Activated naive CD8-positive, alpha-beta T cell (primary cell): ENCODE measurements around the gene DGCR2.
"Not testable (repeated sequence)": the region's sequence is repeated elsewhere in the genome, so short reads cannot be mapped to it uniquely, and the experiment has no call there.

Source experiments
- H3K27ac Mint-ChIP-seq: one replicate; pipeline ENCODE4 v1.8.0; 2021; ENCODE audit warnings: mixed read lengths
- H3K27me3 Mint-ChIP-seq: one replicate; pipeline ENCODE4 v1.8.0; 2021; ENCODE audit warnings: mixed read lengths
- H3K36me3 Mint-ChIP-seq: one replicate; pipeline ENCODE4 v1.8.0; 2021; ENCODE audit warnings: mixed read lengths
- H3K4me1 Mint-ChIP-seq: one replicate; pipeline ENCODE4 v1.8.0; 2021; ENCODE audit warnings: low read depth, mixed read lengths
- H3K4me3 Mint-ChIP-seq: one replicate; pipeline ENCODE4 v1.8.0; 2021; ENCODE audit warnings: mild to moderate bottlenecking, mixed read lengths
- H3K9me3 Mint-ChIP-seq: one replicate; pipeline ENCODE4 v1.8.0; 2021; ENCODE audit warnings: low read depth, mixed read lengths

The DGCR2 gene

DNA sequence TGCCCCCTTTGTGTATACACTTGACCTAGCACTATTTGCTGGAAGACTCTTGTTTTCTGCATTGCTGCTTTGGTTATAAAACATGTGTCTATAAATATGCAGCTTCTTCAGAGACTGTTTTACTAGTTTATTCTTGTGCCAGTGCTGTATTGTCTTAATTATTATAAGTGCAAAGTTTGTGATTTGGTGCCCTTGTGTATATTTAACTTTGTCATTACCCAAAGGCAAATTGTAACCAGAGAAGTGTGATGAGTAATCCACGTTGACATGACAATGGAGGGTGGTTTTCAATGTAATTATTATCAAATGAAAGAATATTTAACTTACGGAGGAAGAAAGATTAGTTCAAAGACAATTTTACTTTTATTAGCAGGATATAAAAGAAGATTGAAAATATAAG lies 111.1 kb downstream of the DGCR2 start:
- Mint-ChIP-seq H3K4me3 (no peak overlapping the region), H3K9me3 (no peaks in the 10 kb centered on the region), H3K4me1 (no peaks in the 10 kb centered on the region), H3K27ac (no peak overlapping the region), H3K36me3 (no peaks in the 10 kb centered on the region), H3K27me3 (peaks cover 28% of the 10 kb centered on the region)

DNA sequence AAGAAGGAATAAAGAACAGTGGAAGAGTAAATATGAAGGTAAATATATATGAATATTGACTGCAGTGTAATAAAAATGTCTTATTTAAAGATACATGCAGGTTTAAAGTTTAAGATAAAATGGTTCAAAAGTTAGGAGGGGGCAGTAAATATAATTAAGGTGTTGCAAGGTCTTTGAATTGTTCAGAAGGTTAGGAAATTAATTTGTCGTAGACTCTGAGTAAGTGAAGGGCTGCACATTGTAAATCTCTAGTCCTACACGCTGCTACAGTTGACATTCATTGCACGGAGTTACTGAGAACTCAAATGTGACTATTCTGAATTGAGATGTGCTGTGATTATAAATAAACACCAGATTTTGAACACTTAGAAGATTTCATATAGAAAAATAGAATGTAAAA lies 116.3 kb downstream of the DGCR2 start:
- Mint-ChIP-seq H3K4me1 (no peaks in the 10 kb centered on the region), H3K9me3 (no peaks in the 10 kb centered on the region), H3K36me3 (no peaks in the 10 kb centered on the region), H3K27ac (no peak overlapping the region), H3K4me3 (no peak overlapping the region), H3K27me3 (peaks cover 13% of the 10 kb centered on the region)

GRCh38 chr22:19004471-19004870 lies 117.7 kb downstream of the DGCR2 start:
- H3K4me1 Mint-ChIP-seq: no peaks in the 10 kb centered on the region
- H3K27me3 Mint-ChIP-seq: peaks cover 10% of the 10 kb centered on the region
- no peak overlapping the region for H3K4me3 Mint-ChIP-seq
- no peaks in the 10 kb centered on the region for H3K9me3 Mint-ChIP-seq
- H3K36me3 Mint-ChIP-seq: no peaks in the 10 kb centered on the region
- no peak overlapping the region for H3K27ac Mint-ChIP-seq

DNA sequence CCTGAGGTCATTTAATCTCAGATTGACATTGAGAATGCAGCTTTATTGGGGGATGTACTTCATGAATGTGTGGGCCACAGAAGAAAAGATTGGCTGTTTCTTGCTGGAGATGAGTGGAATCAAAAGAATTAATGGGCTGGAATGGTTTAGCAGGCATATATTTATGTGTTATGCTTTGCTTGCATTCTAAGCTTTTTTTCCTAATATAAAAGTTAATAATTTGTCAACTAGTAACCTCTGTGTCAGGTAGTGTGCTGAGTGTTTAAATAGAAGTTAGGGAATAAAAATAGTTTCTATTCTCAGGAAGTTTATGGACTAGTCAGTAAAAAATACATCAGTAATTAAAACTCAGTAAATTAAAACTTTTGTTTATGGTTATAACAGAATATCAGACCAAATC lies 118.7 kb downstream of the DGCR2 start:
- H3K4me1 Mint-ChIP-seq: no peaks in the 10 kb centered on the region
- peaks cover 8% of the 10 kb centered on the region for H3K27me3 Mint-ChIP-seq
- no peaks in the 10 kb centered on the region for H3K9me3 Mint-ChIP-seq
- no peaks in the 10 kb centered on the region for H3K36me3 Mint-ChIP-seq
- no peak overlapping the region for H3K27ac Mint-ChIP-seq
- H3K4me3 Mint-ChIP-seq: no peak overlapping the region

- Mint-ChIP-seq H3K4me1 (no peaks in the 10 kb centered on the region), H3K27me3 (peaks cover 6% of the 10 kb centered on the region), H3K27ac (no peak overlapping the region), H3K4me3 (no peak overlapping the region), H3K9me3 (no peaks in the 10 kb centered on the region), H3K36me3 (no peaks in the 10 kb centered on the region)
Observed at GRCh38 chr22:19002684-19003038, 119.6 kb downstream of the DGCR2 start.

GRCh38 chr22:19001204-19001603 lies 121.0 kb downstream of the DGCR2 start:
- Mint-ChIP-seq H3K36me3 (no peaks in the 10 kb centered on the region), H3K4me1 (no peaks in the 10 kb centered on the region), H3K4me3 (no peak overlapping the region), H3K27me3 (peaks cover 4% of the 10 kb centered on the region), H3K27ac (no peak overlapping the region), H3K9me3 (no peaks in the 10 kb centered on the region)

DNA sequence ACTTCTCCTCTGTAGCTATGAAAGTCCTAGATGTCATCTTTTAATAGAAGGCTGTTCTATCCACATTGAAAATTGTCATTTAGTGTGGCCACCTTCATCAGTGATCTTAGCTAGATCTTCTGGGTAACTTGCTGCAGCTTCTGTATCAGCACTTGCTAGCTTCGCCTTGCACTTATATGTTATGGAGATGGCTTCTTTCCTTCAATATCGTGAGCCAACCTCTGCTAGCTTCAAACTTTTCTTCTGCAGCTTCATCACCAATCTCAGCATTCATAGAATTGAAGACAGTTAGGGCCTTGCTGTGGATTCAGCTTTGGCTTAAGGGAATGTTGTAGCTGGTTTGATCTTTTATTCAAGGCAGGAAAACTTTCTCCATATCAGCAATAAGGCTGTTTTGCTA lies 122.1 kb downstream of the DGCR2 start:
- H3K4me3 Mint-ChIP-seq, H3K4me1 Mint-ChIP-seq, H3K27ac Mint-ChIP-seq, H3K36me3 Mint-ChIP-seq, H3K9me3 Mint-ChIP-seq, H3K27me3 Mint-ChIP-seq: not testable (repeated sequence)

DNA sequence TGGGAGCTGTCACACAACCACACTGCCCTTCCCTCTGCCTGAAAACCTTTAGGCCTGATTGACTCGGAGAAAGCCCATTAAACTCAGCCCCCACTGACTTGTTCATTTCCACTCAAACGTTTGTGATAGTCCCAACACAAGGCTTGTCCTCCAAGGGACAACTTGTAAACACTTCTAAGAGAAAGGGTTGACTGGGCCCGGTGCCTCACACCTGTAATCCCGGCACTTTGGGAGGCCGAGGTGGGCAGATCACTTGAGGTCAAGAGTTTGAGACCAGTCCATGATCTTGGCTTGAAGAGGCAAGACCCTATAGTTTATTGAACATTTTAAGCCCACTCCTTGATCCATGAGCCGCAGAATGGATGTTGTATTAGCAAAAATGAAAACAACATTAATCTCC lies 122.8 kb downstream of the DGCR2 start:
- H3K27me3 Mint-ChIP-seq: peaks cover 3% of the 10 kb centered on the region
- H3K4me3 Mint-ChIP-seq: no peak overlapping the region
- no peaks in the 10 kb centered on the region for H3K4me1 Mint-ChIP-seq
- no peaks in the 10 kb centered on the region for H3K9me3 Mint-ChIP-seq
- no peaks in the 10 kb centered on the region for H3K36me3 Mint-ChIP-seq
- no peak overlapping the region for H3K27ac Mint-ChIP-seq

DNA sequence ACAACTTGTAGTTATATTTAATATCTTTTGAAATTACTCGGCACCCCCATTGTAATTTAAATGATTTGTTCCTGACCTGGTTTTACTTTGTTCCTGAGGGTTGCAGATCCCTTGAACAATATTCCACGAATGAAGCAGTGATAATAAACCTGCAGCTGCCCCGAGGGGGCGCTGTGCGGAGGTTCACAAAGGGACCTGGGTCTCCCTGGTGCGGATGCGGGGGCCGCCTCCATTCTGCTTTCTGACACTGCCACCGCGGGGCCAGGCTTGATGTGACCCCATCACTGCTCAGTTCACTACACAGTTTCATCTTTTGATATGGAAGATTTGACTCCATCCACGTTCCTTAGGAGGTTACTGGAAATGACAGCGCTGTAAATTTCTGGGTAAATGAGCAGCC lies 123.2 kb downstream of the DGCR2 start:
- no peaks in the 10 kb centered on the region for H3K9me3 Mint-ChIP-seq
- peaks cover 3% of the 10 kb centered on the region for H3K27me3 Mint-ChIP-seq
- H3K36me3 Mint-ChIP-seq: no peaks in the 10 kb centered on the region
- no peak overlapping the region for H3K4me3 Mint-ChIP-seq
- no peaks in the 10 kb centered on the region for H3K4me1 Mint-ChIP-seq
- H3K27ac Mint-ChIP-seq: no peak overlapping the region

DNA sequence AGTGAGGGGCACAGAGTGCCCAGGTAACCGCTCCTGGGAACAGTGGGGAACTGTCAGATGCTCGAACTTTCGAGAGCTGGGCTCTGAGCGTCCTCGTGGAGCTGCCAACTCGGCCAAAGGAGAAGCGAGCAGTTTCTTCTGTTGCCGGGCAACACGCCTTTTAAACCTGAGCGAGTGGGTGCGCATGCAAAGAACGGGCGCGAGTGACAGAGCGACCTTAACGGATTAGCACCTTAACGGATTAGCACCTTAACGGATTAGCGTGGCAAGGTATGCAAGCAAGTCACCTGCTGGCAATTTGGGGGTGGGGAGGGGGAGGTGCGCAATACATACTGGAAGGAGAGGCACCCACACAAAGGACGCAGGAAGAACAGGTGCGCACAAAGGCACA lies 124.3 kb downstream of the DGCR2 start:
- Mint-ChIP-seq H3K4me1 (no peaks in the 10 kb centered on the region), H3K36me3 (no peaks in the 10 kb centered on the region), H3K27me3 (peaks cover 4% of the 10 kb centered on the region), H3K9me3 (no peaks in the 10 kb centered on the region), H3K4me3 (no peak overlapping the region), H3K27ac (no peak overlapping the region)

DNA sequence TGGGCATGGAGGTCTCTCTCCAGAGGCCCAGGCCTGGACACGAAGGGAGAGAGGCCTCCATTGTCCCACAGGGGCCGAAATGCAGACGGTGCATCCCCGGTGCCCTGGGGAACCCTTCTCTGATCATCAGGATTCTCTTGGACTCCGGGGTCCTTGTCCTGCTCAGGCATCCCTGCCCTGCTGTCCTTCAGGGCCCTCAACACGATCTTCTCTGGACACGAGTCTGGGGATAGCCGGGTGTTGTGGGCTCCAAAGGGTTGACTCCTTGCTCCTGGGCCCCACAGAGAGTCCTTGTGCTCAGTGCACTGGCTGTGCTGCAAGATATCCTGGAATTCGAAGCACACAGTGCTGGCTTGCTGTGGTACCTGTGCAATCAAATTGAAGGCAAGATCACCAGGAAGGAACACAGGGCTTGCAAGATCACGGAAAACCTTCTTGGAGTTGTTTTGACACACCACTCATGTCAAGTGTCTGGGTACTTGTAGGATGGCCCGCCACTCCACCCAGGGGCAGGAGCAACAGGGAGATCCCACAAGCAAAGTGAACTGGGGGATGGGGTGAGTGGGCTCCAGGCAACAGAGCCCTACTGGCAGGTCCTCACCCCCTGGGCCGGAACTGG lies 124.8 kb downstream of the DGCR2 start:
- Mint-ChIP-seq H3K9me3 (no peaks in the 10 kb centered on the region), H3K4me1 (no peaks in the 10 kb centered on the region), H3K27ac (no peak overlapping the region), H3K4me3 (no peak overlapping the region), H3K27me3 (peaks cover 4% of the 10 kb centered on the region), H3K36me3 (no peaks in the 10 kb centered on the region)

GRCh38 chr22:18996376-18996900 lies 125.8 kb downstream of the DGCR2 start:
- H3K4me1 Mint-ChIP-seq: no peaks in the 10 kb centered on the region

DNA sequence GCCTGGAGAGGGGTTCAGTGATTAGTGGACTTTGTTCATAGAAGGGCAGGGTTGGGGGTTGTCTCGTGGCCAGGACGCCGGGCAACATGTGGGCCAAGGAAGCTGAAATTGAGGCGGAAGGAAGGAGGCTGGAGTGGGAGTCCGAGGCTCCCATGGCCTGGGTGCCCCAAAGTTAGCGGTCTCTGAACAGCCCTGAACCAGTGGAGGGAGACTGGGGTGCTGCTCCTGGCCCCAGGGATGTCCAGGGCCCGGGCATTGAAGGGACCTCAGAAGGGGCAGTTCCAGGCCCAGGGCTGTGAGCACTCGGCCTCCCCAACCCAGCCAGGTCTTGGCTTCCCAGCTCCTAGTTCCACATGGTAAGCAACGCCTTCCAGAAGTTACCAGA lies 126.9 kb downstream of the DGCR2 start:
- no peaks in the 10 kb centered on the region for H3K36me3 Mint-ChIP-seq
- H3K27me3 Mint-ChIP-seq: peaks cover 6% of the 10 kb centered on the region
- H3K4me1 Mint-ChIP-seq: no peaks in the 10 kb centered on the region
- H3K9me3 Mint-ChIP-seq: no peaks in the 10 kb centered on the region
- H3K27ac Mint-ChIP-seq: no peak overlapping the region
- H3K4me3 Mint-ChIP-seq: no peak overlapping the region

More at GRCh38 chr22:18996376-18996900, 125.8 kb downstream of the DGCR2 start:
- no peaks in the 10 kb centered on the region for H3K9me3 Mint-ChIP-seq
- peaks cover 6% of the 10 kb centered on the region for H3K27me3 Mint-ChIP-seq
- H3K27ac Mint-ChIP-seq: no peak overlapping the region
- H3K36me3 Mint-ChIP-seq: no peaks in the 10 kb centered on the region
- H3K4me3 Mint-ChIP-seq: no peak overlapping the region

GRCh38 chr22:18994701-18995326 lies 127.4 kb downstream of the DGCR2 start:
- H3K36me3 Mint-ChIP-seq: no peaks in the 10 kb centered on the region
- peaks cover 9% of the 10 kb centered on the region for H3K27me3 Mint-ChIP-seq
- H3K4me3 Mint-ChIP-seq: no peak overlapping the region
- H3K4me1 Mint-ChIP-seq: no peaks in the 10 kb centered on the region
- H3K27ac Mint-ChIP-seq: no peak overlapping the region
- no peaks in the 10 kb centered on the region for H3K9me3 Mint-ChIP-seq

- no peak overlapping the region for H3K4me3 Mint-ChIP-seq
Observed at GRCh38 chr22:18994056-18994455, 128.2 kb downstream of the DGCR2 start.

More at GRCh38 chr22:18994056-18994455, 128.2 kb downstream of the DGCR2 start:
- Mint-ChIP-seq H3K9me3 (no peaks in the 10 kb centered on the region), H3K27ac (no peak overlapping the region), H3K4me1 (no peaks in the 10 kb centered on the region), H3K27me3 (peaks cover 9% of the 10 kb centered on the region), H3K36me3 (no peaks in the 10 kb centered on the region)
